Erythroblast (primary cell): ENCODE data around the gene CD81.

Experiments used
- GATA1 ChIP-seq: IDR thresholded peaks from 2 replicates; pipeline ENCODE4 v1.6.1; 2011; ENCODE audit warnings: low read depth, mild to moderate bottlenecking, control low read depth, low read length, moderate library complexity
- POLR2A ChIP-seq: IDR thresholded peaks from 2 replicates; pipeline ENCODE4 v1.6.1; 2011; ENCODE audit warnings: mild to moderate bottlenecking, low read length

DNA sequence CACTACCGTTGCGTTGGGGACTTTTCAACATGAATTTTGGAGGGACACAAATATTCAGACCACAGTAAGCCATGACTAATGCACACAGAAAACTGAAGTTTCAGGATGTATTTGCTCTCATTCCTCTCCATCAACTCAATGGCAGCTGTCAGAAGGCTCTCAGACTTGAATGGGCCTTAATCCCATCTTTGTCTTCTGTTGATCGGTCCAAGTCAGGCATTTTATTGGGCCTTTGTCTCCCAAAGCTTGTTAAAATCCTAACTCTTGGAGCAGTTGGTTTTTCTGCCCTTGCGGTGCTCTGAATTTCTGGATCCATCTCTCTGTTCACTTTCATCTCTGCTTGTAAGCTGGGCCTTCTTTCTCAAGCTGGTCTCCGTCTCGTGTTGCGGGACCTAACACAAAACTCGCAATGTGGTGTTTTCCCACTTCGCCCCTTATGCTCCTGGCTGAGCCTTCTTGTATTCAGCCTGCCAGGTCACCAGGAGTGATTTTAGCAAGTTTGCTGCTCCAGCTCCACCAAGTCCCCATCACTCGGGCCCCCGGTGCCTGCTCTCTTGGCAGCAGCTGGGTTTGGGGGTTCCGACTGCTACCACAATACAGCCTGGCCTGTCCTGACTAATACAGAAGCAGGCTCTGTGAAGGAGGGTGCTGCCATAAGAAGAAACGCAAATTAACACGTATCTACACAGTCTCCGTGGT, 48.3 kb upstream of the CD81 start:
- no peak for TF ChIP-seq POLR2A
- TF ChIP-seq GATA1 = no peak
